Right lung (tissue), 5 donors: Measurements from ENCODE around the gene ZNF548. TPM values are rescaled to one million over a fixed set of nuclear protein-coding genes. Genes with fewer than 3 reads are reported as not detected.

Source experiments
- DNase-seq, 2 donors: peaks; one replicate each; pipeline ENCODE4 v3.0.0-alpha.2; 2013
- polyA plus RNA-seq, 5 donors: library from polyadenylated mRNA; unstranded; fragments of 120-200 nt; gene quantifications; one replicate each; pipeline versions ENCODE4 v1.2.1 to v1.2.3, GENCODE V29; 2013; ENCODE audit warnings: inconsistent platforms in 1 of 5, low replicate concordance in 1 of 5; ENCODE audit not compliant: insufficient read length in 5 of 5, insufficient read depth in 1 of 5

ZNF548 gene
- polyA plus RNA-seq, 5 donors = 25.4 to 49.6 (median 37.1) TPM

DNA sequence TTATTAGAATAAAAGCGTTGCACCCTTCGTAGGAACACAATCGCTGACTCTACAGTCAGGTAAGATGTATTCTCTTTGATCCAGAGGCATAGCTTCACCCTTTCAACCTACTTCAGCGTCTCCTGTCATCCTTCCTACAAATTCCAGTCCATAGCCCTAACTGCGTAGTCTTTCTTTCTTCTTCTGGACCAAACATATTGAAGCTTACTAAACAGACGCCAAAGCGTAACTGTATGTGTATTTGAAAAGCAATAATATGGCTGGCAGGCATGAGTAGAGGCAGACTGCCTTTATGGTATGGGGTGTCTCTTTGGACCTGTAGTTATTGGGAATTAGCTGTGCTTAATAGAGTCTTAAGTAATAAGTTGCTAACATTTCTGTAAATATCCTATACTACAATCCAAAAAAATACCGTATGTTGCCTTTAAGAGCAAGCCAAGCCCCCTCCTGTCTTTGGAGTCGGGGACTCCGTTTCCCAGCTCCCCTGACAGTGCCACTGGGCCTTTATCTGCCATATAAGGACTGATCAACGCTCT, 392 bp upstream of the ZNF548 start:
- no peak for DNase-seq

DNA sequence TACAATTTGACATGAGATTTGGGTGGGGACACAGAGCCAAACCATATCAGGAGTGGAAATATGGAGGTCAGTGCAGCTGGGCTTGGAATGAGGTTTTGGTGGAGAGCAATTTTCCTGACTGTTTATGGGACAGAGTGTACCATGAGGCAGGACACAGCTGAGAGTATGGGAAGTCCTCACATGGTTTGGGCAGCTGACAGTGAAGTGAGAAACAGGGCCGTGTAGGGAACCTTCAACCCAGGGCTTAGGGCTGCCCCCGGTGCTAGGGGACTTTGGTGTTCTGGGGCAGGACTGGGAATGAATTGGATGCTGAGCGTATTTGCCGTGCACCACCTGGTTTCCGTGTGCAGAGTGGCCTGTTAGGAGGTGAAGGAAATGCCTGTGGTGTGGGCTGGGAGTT, 6.1 kb downstream of the ZNF548 start:
- no peak for DNase-seq

DNA sequence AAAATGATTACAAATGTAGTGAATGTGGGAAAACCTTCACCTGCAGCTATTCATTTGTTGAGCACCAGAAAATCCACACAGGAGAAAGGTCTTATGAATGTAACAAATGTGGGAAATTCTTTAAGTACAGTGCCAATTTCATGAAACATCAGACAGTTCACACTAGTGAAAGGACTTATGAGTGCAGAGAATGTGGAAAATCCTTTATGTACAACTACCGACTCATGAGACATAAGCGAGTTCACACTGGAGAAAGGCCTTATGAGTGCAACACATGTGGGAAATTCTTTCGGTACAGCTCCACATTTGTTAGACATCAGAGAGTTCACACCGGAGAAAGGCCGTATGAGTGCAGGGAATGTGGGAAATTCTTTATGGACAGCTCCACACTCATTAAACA, 9.2 kb downstream of the ZNF548 start:
- DNase-seq = no peak

DNA sequence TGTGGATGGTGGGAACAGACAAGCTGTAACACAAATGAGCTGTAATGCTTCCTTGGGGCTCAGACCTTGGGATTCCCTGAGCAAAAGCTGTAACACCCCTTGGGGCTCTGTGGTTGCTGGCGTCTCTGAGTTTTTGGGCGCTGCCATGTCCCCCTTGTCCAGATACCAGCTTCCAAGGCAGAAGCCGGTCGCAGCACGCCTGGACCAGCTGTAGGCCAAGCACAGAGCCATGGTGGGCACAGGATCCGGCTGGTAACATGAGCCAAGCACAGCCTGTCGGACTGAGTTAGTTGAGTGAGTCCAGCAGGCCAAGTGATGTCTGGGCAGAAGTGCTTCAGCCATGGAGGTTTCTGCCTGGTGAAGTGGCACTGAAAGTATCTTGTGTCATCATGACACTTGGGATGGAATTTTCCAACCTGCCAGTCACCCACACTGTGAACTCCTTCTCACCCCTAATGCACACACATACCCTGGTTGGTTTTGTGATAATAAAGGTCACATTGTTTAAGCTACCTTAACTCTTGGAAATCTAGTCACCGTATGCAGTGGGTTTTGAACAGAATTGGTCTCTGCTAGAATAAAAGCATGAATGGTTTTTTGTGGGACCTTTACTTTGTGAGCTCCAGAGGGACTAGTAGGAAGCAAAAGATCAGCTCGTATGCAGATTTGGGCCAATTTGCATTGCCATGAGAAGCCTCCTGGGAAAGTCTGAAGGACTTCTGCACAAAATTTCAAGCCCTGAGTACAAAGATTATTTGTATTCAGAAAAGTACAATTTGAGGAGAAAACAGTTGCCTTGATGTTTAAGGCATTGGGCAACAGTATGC, 14.3 kb downstream of the ZNF548 start:
- no peak for DNase-seq

DNA sequence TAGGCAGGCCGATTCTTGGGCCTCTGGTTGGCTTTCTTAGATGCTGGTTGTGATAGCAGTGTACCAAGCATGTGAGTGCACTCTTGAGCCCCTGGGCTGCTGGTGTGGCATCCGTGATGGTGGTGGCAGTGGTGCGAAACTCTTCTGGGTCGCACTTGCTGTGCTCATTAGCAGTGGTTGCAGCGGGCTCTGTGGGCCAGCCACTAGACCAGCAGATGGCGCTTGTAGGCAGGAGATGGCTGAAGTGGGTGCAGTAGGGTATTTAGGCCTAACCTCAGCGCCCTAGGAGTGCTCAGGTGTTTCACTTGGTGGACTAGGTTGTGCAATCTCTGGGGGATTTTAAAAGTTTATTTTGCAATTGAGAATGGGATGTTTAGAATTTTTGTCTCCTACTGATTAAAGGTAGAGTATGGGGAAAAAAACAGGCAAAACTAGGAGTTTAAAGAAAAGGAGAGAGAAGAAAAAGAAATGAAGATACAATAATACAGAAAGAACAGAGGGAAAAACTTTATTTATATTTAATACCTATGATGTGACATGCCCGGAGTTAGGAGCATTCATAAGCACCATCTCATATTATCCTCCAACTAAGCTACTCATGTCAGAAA, 17.0 kb downstream of the ZNF548 start:
- DNase-seq = peak; percentile 49 to 55

DNA sequence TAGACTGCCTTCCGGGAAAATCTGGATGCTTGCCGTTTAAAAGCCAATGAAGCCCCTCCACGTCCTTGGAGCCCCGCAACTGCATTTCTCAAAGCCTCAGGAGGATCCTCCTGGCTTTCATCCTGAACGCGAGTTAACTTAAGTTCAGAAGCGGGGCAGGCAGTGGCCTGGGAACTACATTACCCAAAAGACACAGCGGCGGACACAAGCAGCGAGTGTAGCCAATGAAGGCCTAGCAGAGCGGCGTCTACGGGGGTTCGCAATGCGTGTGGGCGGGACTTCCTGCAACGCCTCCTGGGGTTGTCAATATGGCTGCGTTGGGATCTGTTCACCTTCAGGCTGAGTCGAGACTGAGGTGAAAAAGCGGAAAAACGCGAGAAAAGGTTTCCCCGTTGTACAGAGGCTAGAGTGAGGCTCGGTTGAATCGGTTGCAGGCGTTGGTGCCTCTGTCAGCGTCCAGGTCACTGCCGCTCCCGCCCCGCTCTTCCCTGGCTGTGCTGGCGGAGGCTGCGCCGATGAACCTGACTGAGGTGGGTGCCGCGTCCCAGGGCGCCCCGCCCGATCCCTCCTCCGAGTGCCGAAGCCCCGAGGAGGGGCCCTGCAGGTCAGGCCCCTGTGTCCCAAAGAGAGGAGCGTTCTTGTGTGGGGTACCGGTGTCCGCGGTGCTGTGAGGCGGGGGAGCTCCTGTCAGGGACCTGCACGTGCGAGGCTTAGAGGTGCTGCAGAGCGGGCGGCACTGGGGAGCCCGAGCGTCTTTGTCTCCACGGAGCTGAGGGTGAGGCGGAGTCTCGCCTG, 21.4 kb downstream of the ZNF548 start, which contains the start of gene ZNF17:
ZNF17 (plus strand) TSS at position 285 of the 795 bp plus-strand sequence. CDS start 2,455 bp downstream, outside the sequence.
- DNase-seq = peak; percentile 86 to 89

DNA sequence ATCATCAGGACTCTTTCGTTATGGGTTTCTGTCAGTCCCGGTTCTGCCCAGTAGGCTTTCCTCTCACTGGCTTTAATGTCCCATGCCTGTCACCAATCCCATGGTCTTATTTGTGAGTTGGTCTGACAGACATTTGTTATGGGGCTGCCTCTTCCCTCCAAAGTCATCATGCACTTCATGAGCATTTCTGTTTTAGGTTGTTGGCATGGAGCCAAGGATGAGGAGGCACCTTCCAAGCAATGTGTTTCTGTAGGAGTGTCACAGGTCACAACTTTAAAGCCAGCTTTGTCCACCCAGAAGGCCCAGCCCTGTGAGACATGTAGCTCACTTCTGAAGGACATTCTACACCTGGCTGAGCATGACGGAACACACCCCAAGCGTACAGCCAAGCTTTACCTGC, 29.8 kb downstream of the ZNF548 start:
- no peak for DNase-seq

DNA sequence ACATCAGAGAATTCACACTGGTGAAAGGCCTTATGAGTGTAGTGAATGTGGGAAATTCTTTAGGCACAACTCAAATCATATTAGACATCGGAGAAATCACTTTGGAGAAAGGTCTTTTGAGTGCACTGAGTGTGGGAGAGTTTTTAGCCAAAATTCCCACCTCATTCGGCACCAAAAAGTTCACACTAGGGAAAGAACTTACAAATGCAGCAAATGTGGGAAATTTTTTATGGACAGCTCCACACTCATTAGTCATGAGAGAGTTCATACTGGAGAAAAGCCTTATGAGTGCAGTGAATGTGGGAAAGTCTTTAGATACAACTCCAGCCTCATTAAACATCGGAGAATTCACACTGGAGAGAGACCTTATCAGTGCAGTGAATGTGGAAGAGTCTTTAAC, 31.4 kb downstream of the ZNF548 start:
- DNase-seq = no peak

DNA sequence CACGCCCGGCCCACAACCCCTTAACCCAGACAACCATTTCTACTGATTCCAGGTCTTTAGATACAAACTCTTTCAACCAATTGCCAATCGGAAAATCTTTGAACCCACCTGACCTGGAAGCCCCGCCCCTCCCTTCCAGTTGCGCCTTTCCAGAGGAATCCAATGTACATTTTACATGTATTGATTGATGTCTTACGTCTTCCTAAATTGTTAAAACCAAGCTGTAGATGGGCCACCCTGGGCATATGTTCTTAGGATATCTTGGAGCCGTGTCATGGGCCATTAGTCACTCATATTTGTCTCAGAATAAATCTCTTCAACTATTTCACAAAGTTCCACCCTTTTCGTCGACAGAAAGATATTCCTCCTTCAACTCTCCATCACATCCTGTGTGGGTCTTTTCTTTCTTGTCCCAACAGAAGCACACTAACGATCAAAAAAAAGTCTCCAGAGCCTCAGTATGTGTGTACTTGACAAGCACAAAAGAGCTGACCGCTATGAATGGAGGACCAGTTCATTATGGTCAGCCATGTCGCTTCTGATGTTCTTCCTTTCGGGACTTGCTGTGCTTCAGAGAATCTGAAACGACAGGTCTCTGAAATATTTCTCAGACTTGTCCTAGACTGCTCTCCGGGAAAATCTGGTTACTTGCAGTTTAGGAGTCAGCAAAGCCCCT, 44.9 kb downstream of the ZNF548 start:
- no peak for DNase-seq

DNA sequence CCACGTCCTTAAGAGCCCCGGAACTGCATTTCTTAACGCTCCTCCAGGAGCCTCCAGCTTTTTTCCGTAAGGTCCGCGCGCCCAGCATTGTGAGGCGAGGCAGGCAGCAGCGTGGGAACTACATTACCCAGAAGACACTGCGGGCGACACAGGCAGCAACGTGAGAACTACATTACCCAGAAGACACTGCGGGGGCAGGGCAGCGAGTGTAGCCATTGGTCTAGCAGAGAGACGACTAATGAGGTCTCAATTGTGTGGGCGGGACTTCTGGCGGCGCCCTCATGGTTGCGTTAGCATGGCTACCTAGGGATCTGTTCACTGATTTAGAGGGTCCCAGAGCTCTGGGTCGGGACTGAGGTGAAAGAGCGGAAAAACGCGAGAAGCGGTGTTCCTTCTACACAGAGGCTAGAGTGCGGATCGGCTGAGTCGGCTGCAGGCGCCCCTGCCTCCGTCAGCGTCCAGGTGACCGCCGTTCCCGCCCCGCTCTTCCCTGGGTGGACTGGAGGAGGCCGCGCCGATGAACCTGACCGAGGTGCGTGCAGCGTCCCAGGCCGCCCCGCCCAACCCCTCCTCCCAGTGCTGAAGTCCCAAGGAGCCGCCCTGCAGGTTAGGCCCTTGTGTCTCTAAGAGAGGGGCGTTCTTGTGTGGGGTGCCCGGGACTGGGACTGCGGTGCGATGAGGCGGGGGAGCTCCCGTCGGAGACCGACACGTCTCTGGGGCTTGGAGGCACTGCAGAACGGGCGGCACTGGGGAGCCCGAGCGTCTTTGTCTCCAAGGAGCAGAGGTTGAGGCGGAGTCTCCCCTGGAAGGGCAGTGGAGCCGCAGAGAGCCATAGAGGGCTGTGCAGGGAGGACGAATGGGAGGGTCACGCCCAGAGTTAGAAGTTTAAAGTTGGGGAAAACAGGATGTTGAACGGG, 45.7 kb downstream of the ZNF548 start, which contains the start of gene ZNF749:
ZNF749 (plus strand) TSS at position 264 of the 917 bp plus-strand sequence; CDS start at position 518, 254 bp downstream.
- peak; percentile 95 to 97 for DNase-seq

DNA sequence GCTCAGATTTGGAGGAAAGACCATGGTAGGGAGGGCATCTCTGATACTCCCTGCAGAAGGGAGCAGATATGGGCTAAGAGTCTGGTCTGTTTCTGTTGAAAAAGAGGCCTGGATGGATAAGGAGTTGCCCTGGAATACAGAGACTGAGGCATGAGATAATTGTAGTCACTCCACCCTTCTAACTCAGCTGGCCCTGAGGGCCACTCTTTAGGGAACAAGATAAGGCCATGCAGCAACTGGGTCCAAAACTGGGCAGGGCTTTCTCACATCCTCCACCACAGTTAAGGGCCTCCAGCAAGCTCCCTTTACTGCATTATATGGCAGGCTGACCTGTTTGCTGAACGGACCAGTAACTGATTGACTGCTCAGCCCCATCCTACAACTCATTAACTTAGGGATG, 46.8 kb downstream of the ZNF548 start:
- DNase-seq = no peak

DNA sequence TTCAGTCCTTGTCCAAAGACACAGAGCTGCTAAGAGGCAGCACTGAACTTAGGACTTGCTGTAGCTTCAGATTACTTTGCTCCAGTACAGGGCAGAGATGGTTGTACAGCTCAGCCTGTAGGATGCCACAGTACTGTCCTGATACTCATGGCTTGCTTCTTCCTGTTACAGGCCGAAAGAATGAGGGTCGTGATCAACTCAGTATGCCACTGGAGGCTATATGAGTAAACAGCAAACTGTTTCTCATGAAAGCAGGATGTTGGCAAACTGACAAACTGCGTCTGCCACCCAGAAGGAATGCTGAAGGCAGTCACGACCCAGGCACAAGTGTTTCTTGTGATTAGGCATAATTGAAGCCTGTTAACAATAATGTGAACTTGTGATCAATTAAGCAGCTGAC, 48.3 kb downstream of the ZNF548 start:
- DNase-seq = no peak

DNA sequence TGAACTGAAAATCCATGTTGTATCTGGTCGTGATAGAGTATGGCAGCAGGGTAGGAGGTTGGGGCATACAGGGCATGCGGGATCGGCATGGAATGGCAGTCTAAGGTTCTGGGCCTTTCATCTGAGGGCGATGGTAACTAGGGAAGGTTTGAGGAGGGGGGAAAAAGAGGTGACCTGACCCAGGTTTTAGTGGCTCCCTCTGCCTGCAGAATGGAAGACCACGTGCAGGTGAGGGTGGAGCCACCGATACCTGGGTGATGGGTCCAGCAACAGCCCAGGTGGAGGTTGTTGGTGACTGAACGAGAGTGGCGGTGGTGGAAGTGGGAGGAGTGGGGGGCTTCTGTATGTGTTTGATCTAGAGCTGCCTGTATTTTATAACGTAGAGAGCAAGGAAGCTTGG, 49.3 kb downstream of the ZNF548 start:
- no peak for DNase-seq

DNA sequence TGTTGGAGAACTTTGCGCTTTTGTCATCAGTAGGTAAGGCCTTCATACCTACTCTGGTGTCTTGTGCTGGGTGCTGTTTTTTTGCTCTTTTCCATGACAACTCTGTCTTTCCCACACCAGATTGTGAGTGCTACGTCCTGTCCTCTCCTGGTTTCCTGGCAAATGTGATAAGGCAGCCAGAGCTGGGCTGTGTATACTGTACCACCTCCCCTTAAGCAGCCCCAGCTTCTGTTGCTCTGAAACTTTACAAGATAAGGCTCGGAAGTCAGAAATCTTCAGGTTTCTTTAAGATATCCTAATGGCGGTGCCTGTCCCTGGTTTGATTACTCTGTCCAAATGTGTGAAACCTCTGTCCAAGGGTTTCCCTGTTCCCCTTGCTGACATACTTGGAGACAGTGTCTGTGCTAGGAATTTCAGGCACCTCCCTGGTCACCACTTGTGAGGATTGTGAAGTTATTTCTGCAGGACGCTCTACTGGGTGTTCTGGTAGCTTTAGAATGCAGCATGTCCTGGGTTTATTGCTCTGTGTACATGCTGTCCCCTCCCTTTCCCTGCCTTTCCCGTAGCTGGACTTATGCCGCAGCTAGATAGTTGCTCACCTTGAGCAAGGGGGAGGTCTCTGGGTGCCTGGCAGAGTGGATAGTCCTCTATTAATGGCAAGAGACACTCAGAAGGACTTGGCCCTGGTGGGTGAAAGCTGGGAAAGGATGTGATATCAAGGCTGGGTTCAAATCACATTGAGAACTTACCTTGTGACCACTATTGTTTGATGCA, 52.5 kb downstream of the ZNF548 start:
- DNase-seq = no peak

DNA sequence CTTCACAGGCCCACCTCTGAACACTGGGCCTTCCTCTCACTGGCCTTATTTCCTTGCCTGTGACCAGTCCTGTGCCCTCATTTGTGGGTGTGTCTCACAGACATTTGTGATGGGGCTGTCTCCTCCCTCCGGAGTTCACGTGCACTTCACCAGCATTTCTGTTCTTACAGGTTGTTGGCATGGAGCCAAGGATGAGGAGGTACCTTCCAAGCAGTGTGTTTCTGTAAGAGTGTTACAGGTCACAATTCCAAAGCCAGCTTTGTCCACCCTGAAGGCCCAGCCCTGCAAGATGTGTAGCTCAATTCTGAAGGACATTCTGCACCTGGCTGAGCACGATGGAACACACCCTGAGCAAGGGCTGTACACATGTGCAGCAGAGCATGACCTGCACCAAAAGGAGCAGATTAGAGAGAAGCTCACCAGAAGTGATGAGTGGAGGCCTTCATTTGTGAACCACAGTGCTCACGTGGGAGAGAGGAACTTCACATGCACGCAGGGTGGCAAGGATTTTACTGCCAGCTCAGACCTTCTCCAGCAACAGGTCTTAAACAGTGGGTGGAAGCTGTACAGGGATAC, 53.6 kb downstream of the ZNF548 start:
- no peak for DNase-seq

DNA sequence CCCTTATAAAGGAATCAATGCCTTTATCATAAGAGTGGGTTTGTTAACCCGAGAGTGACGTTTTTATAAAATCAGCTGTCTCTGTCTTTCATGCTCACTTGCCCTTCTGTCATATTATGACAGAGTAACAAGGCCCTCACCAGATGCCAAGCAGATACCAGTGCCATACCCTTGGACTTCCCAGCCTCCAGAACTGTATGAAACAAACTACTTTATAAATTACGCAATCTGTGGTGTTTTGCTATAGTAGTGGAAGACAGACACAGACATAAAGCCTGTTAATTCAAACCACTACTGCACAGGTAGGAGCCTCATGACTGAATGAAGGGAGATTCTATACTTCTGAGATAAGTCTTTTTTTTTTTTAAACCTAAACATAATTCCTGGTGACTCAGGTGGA, 62.7 kb downstream of the ZNF548 start:
- DNase-seq = no peak
